GM23338 (cell line): ENCODE data around the gene ARL10. TPM values are rescaled to one million over a fixed set of nuclear protein-coding genes. Genes with fewer than 3 reads are reported as not detected.
A peak's percentile ranks its signal among the peaks of the same experiment; 100 is the strongest.

ENCODE experiments used
- ATAC-seq: fragments of 200-7000 bp; cut with Tn5 transposase; 3 replicates; pipeline ENCODE4 v1.9.1; 2020
- DNase-seq: peaks from one replicate; pipeline ENCODE4 v3.0.0-alpha.2; 2015; ENCODE audit warnings: low spot score
- H2AFZ ChIP-seq: fragments of 200-600 bp; sonication (generic); 2 replicates; pipeline ENCODE4 v1.8.0; 2016; ENCODE audit warnings: antibody characterized with exemption, mild to moderate bottlenecking, moderate library complexity
- H3F3A ChIP-seq: fragments of 200-600 bp; sonication (generic); replicated peaks from 2 replicates; pipeline ENCODE4 v1.8.0; 2017; ENCODE audit warnings: antibody characterized with exemption, mixed run types, low read depth
- H3K27ac ChIP-seq: fragments of 200-600 bp; sonication (generic); 2 replicates; pipeline ENCODE4 v1.6.1; 2016; ENCODE audit warnings: low read depth
- H3K27me3 ChIP-seq: fragments of 200-600 bp; sonication (generic); 2 replicates; pipeline ENCODE4 v1.8.0; 2016; ENCODE audit warnings: mild to moderate bottlenecking, mixed run types, moderate library complexity; ENCODE audit not compliant: insufficient read depth
- H3K36me3 ChIP-seq: fragments of 200-600 bp; sonication (generic); 2 replicates; pipeline ENCODE4 v1.8.0; 2016; ENCODE audit warnings: mild to moderate bottlenecking; ENCODE audit not compliant: insufficient read depth
- H3K4me1 ChIP-seq: fragments of 200-600 bp; sonication (generic); 2 replicates; pipeline ENCODE4 v1.8.0; 2016; ENCODE audit warnings: mild to moderate bottlenecking, moderate library complexity; ENCODE audit not compliant: insufficient read depth
- H3K4me2 ChIP-seq: fragments of 200-600 bp; sonication (generic); 2 replicates; pipeline ENCODE4 v1.7.1; 2017; ENCODE audit warnings: mixed run types
- H3K4me3 ChIP-seq: fragments of 200-600 bp; sonication (generic); 2 replicates; pipeline ENCODE4 v1.6.1; 2016; ENCODE audit warnings: mixed run types
- H3K79me2 ChIP-seq: fragments of 200-600 bp; sonication (generic); replicated peaks from 2 replicates; pipeline ENCODE4 v1.8.0; 2017; ENCODE audit warnings: mild to moderate bottlenecking; ENCODE audit not compliant: insufficient read depth
- H3K9me2 ChIP-seq: fragments of 200-600 bp; sonication (generic); 2 replicates; pipeline ENCODE4 v1.8.0; 2017; ENCODE audit not compliant: insufficient read depth
- H4K20me1 ChIP-seq: fragments of 200-600 bp; sonication (generic); replicated peaks from 2 replicates; pipeline ENCODE4 v1.8.0; 2017; ENCODE audit warnings: mild to moderate bottlenecking; ENCODE audit not compliant: insufficient read depth
- H3K27ac Mint-ChIP-seq: 2 replicates; pipeline ENCODE4 v1.8.0; 2020; ENCODE audit warnings: inconsistent platforms, mild to moderate bottlenecking, moderate library complexity, mixed read lengths
- H3K27me3 Mint-ChIP-seq: 3 replicates; pipeline ENCODE4 v1.8.0; 2022; ENCODE audit warnings: low read depth, mild to moderate bottlenecking, moderate library complexity, mixed read lengths, inconsistent platforms; ENCODE audit not compliant: insufficient read depth, poor library complexity
- H3K36me3 Mint-ChIP-seq: 3 replicates; pipeline ENCODE4 v1.8.0; 2021; ENCODE audit warnings: low read depth, mild to moderate bottlenecking, inconsistent platforms, moderate library complexity, mixed read lengths
- H3K4me1 Mint-ChIP-seq: 3 replicates; pipeline ENCODE4 v1.8.0; 2020; ENCODE audit warnings: mild to moderate bottlenecking, inconsistent platforms, mixed read lengths
- H3K4me3 Mint-ChIP-seq: 3 replicates; pipeline ENCODE4 v1.8.0; 2021; ENCODE audit warnings: moderate library complexity, mild to moderate bottlenecking, inconsistent platforms, mixed read lengths
- H3K9me3 Mint-ChIP-seq: 3 replicates; pipeline ENCODE4 v1.8.0; 2020; ENCODE audit warnings: moderate library complexity, mild to moderate bottlenecking, inconsistent platforms, mixed read lengths
- CREB1 ChIP-seq: fragments of 250-450 bp; sonication (Bioruptor Pico); IDR thresholded peaks from 2 replicates; pipeline ENCODE4 v1.5.0; 2020; ENCODE audit warnings: low read depth, mild to moderate bottlenecking, moderate library complexity
- CTCF ChIP-seq, 2 experiments: fragments of 200-600 bp in 1 of 2; sonication (generic) in 1 of 2; conservative IDR thresholded peaks; 2 replicates each; pipeline versions ENCODE4 v1.5.1 to v1.6.1; 2016 to 2017; ENCODE audit warnings: antibody characterized with exemption in 2 of 2, low read depth in 2 of 2, mild to moderate bottlenecking in 2 of 2, moderate library complexity in 1 of 2
- EZH2phosphoT487 ChIP-seq: fragments of 200-600 bp; sonication (generic); IDR thresholded peaks from one replicate; pipeline ENCODE4 v1.8.1; 2018; ENCODE audit warnings: antibody characterized with exemption; ENCODE audit not compliant: unreplicated experiment
- JUNB ChIP-seq: IDR thresholded peaks from one replicate; pipeline ENCODE4 v1.6.1; 2016; ENCODE audit warnings: antibody characterized with exemption; ENCODE audit not compliant: unreplicated experiment
- NANOG ChIP-seq: IDR thresholded peaks from 2 replicates; pipeline ENCODE4 v1.6.1; 2016; ENCODE audit warnings: antibody characterized with exemption, borderline replicate concordance
- REST ChIP-seq: IDR thresholded peaks from one replicate; pipeline ENCODE4 v1.6.1; 2018; ENCODE audit warnings: antibody characterized with exemption; ENCODE audit not compliant: unreplicated experiment
- STAT1 ChIP-seq: IDR thresholded peaks from one replicate; pipeline ENCODE4 v1.6.1; 2016; ENCODE audit warnings: antibody characterized with exemption; ENCODE audit not compliant: unreplicated experiment
- ZNF114 ChIP-seq: fragments of 250-450 bp; sonication (Bioruptor Pico); IDR thresholded peaks from 2 replicates; pipeline ENCODE4 v1.5.0; 2020; ENCODE audit warnings: mild to moderate bottlenecking, moderate library complexity
- ZNF331 ChIP-seq: fragments of 250-450 bp; sonication (Bioruptor Pico); IDR thresholded peaks from 2 replicates; pipeline ENCODE4 v1.5.0; 2020; ENCODE audit warnings: low read depth, mild to moderate bottlenecking, moderate library complexity
- polyA plus RNA-seq: library from polyadenylated mRNA; unstranded; fragments of >200 nt; fragmentation: Nextera tagmentation; extraction: Ambion mirVana; gene quantifications from 2 replicates; pipeline ENCODE4 v1.2.1, GENCODE V29; 2016
- total RNA-seq: library from RNA; depleted of rRNA; stranded (reverse); fragments of >200 nt; shearing (Covaris generic); gene quantifications from 2 replicates; pipeline ENCODE4 v1.2.3, GENCODE V29; 2014
- TF ChIP-seq, protein P1 (sequence below): fragments of 250-450 bp; sonication (Bioruptor Pico); IDR thresholded peaks from 2 replicates; pipeline ENCODE4 v1.5.0; 2020; ENCODE audit warnings: mild to moderate bottlenecking, moderate library complexity

The ARL10 gene
- total and polyA plus RNA-seq, 2 experiments from 2014 or later: 2.5 to 7.9 TPM

DNA sequence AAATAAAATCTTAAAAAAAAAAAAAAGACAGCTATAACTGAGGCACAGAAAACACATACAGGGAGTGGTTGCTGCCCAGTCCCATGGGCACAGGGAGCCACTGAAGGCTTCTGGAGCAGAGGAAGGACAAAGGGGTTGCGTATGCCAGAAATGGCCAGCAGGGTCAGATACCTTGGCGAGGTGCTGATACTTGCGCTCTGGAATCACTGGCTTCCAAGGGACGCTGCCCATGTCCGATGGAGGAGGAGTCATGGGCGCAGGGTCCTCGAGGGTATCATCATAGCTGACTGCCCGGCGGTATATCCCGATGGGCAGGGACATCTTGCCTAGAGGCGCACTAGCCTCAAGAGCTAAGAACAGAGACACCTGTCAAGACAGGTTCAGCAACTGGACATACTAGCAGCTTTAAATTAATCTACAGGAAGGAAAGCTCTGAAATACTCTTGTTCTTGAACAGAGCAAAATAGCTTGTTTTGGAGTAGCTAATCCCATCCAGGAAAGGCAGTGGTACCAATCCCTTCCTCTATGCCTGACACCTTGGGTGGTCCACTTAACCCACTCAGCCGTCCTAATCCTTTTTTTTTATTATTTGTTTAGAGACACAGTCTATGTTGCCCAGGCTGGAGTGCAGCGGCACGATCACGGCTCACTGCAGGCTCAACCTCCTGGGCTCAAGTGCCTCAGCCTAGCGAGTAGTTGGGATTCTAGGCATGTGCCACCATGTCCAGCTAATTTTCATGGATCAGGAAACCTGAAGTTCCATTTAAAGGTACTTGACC, 9.7 kb upstream of the ARL10 start:
- H3K27me3 Mint-ChIP-seq: peaks cover 4% of the 10 kb centered on the region
- H3K9me3 Mint-ChIP-seq: no peaks in the 10 kb centered on the region
- H3K36me3 Mint-ChIP-seq: peaks cover 71% of the 10 kb centered on the region
- H3K27ac Mint-ChIP-seq: no peak overlapping the region
- no peak overlapping the region for H3K4me3 Mint-ChIP-seq
- Histone ChIP-seq H3F3A (no peaks in the 10 kb centered on the region), H3K36me3 (peaks cover 17% of the 10 kb centered on the region), H4K20me1 (peaks cover 34% of the 10 kb centered on the region), H3K4me2 (no peak overlapping the region), H3K4me1 (no peaks in the 10 kb centered on the region; the same call in 1 of the 2 replicates), H2AFZ (no peak overlapping the region), H3K27ac (no peak overlapping the region), H3K27me3 (no peaks in the 10 kb centered on the region), H3K4me3 (no peak overlapping the region), H3K9me2 (no peaks in the 10 kb centered on the region), H3K79me2 (peaks cover 80% of the 10 kb centered on the region)
- H3K4me1 Mint-ChIP-seq: peaks cover 6% of the 10 kb centered on the region
- DNase-seq: peak; percentile 65
- TF ChIP-seq CTCF (conservative IDR thresholded peaks at IDR 0.05; ENCODE audit: low read depth in 2 of 2): peak; percentile 17 to 30; a peak in 2 of 4 replicates
- TF ChIP-seq JUNB: no peak
- TF ChIP-seq ZNF331 (CRISPR knock-in tag): no peak
- peak; percentile 88 for ATAC-seq

DNA sequence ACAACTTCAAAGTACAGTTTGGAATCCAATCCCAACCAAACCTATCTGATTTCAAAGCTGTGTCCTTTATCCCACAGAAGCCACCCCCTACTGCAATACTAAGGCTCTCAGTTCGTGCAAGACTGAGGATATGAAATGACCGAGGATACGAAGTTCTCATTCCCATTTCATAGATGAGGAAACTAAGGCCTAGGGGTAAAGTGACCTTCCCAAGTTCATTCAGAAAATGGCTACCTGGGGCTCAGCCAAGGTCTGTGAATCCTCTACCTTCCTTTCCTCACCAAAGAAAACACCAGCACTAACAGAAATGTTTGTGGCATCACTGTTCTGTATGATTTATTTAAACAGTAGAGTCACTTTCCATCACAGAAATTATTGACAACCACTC, 9.1 kb upstream of the ARL10 start:
- Histone ChIP-seq H3K27ac (no peak overlapping the region), H3K36me3 (peaks cover 16% of the 10 kb centered on the region), H3F3A (no peaks in the 10 kb centered on the region), H3K4me1 (no peaks in the 10 kb centered on the region; the same call in 1 of the 2 replicates), H3K4me3 (no peak overlapping the region), H3K79me2 (peaks cover 86% of the 10 kb centered on the region), H4K20me1 (peaks cover 34% of the 10 kb centered on the region), H2AFZ (no peak overlapping the region), H3K27me3 (no peaks in the 10 kb centered on the region), H3K4me2 (no peak overlapping the region), H3K9me2 (no peaks in the 10 kb centered on the region)
- no peak for DNase-seq
- no peak overlapping the region for H3K27ac Mint-ChIP-seq
- peaks cover 66% of the 10 kb centered on the region for H3K36me3 Mint-ChIP-seq
- H3K27me3 Mint-ChIP-seq: peaks cover 4% of the 10 kb centered on the region
- ATAC-seq: no peak
- no peaks in the 10 kb centered on the region for H3K9me3 Mint-ChIP-seq
- H3K4me3 Mint-ChIP-seq: no peak overlapping the region
- peaks cover 6% of the 10 kb centered on the region for H3K4me1 Mint-ChIP-seq
- no peak for TF ChIP-seq REST
- TF ChIP-seq, protein P1, sequence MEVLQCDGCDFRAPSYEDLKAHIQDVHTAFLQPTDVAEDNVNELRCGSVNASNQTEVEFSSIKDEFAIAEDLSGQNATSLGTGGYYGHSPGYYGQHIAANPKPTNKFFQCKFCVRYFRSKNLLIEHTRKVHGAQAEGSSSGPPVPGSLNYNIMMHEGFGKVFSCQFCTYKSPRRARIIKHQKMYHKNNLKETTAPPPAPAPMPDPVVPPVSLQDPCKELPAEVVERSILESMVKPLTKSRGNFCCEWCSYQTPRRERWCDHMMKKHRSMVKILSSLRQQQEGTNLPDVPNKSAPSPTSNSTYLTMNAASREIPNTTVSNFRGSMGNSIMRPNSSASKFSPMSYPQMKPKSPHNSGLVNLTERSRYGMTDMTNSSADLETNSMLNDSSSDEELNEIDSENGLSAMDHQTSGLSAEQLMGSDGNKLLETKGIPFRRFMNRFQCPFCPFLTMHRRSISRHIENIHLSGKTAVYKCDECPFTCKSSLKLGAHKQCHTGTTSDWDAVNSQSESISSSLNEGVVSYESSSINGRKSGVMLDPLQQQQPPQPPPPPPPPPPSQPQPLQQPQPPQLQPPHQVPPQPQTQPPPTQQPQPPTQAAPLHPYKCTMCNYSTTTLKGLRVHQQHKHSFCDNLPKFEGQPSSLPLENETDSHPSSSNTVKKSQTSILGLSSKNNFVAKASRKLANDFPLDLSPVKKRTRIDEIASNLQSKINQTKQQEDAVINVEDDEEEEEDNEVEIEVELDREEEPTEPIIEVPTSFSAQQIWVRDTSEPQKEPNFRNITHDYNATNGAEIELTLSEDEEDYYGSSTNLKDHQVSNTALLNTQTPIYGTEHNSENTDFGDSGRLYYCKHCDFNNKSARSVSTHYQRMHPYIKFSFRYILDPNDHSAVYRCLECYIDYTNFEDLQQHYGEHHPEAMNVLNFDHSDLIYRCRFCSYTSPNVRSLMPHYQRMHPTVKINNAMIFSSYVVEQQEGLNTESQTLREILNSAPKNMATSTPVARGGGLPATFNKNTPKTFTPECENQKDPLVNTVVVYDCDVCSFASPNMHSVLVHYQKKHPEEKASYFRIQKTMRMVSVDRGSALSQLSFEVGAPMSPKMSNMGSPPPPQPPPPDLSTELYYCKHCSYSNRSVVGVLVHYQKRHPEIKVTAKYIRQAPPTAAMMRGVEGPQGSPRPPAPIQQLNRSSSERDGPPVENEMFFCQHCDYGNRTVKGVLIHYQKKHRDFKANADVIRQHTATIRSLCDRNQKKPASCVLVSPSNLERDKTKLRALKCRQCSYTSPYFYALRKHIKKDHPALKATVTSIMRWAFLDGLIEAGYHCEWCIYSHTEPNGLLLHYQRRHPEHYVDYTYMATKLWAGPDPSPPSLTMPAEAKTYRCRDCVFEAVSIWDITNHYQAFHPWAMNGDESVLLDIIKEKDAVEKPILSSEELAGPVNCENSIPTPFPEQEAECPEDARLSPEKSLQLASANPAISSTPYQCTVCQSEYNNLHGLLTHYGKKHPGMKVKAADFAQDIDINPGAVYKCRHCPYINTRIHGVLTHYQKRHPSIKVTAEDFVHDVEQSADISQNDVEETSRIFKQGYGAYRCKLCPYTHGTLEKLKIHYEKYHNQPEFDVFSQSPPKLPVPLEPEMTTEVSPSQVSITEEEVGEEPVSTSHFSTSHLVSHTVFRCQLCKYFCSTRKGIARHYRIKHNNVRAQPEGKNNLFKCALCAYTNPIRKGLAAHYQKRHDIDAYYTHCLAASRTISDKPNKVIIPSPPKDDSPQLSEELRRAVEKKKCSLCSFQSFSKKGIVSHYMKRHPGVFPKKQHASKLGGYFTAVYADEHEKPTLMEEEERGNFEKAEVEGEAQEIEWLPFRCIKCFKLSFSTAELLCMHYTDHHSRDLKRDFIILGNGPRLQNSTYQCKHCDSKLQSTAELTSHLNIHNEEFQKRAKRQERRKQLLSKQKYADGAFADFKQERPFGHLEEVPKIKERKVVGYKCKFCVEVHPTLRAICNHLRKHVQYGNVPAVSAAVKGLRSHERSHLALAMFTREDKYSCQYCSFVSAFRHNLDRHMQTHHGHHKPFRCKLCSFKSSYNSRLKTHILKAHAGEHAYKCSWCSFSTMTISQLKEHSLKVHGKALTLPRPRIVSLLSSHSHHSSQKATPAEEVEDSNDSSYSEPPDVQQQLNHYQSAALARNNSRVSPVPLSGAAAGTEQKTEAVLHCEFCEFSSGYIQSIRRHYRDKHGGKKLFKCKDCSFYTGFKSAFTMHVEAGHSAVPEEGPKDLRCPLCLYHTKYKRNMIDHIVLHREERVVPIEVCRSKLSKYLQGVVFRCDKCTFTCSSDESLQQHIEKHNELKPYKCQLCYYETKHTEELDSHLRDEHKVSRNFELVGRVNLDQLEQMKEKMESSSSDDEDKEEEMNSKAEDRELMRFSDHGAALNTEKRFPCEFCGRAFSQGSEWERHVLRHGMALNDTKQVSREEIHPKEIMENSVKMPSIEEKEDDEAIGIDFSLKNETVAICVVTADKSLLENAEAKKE (CRISPR knock-in tag): no peak
- no peak for TF ChIP-seq EZH2phosphoT487
- no peak for TF ChIP-seq NANOG
- no peak for TF ChIP-seq ZNF114
- TF ChIP-seq STAT1: no peak
- TF ChIP-seq ZNF331 (CRISPR knock-in tag): no peak
- TF ChIP-seq CREB1 (CRISPR knock-in tag): no peak
